B cell (primary cell): Measurements from ENCODE around the gene ISG15. TPM values are rescaled to one million over a fixed set of nuclear protein-coding genes. Genes with fewer than 3 reads are reported as not detected.

Experiments
- ATAC-seq: fragments of 200-7000 bp; cut with Tn5 transposase; one replicate; pipeline ENCODE4 v1.10.0; 2021; ENCODE audit warnings: low read depth, mild to moderate bottlenecking, moderate number of reproducible peaks, moderate library complexity
- CTCF ChIA-PET: fragments of 350-600 bp; sonication (Branson Sonifier 250); formaldehyde crosslinking; loops from one replicate; lab custom pipeline; 2021; ENCODE audit warnings: antibody characterized with exemption, inconsistent platforms; lab: Charles Lee
- POLR2A ChIA-PET: fragments of 350-600 bp; sonication (Branson Sonifier 250); formaldehyde crosslinking; loops from one replicate; lab custom pipeline; 2021; ENCODE audit warnings: antibody characterized with exemption; lab: Charles Lee
- DNase-seq: peaks from one replicate; pipeline ENCODE4 v3.0.0; 2013
- H2AFZ ChIP-seq: 2 replicates; pipeline ENCODE4 v1.6.1; 2012; ENCODE audit warnings: mild to moderate bottlenecking, low read depth, low read length; ENCODE audit not compliant: insufficient read depth, poor library complexity, severe bottlenecking
- H3K27ac ChIP-seq, 2 donors: 1 replicate in 1 of 2; 2 replicates in 1 of 2; pipeline ENCODE4 v1.5.1; 2012 to 2013; ENCODE audit warnings: low read length in 2 of 2, mild to moderate bottlenecking in 2 of 2, moderate library complexity in 1 of 2
- H3K27me3 ChIP-seq, 4 experiments: fragments of 200-600 bp in 1 of 4; sonication (generic) in 1 of 4; replicated peaks in 1 of 4; 1 replicate in 2 of 4; 2 replicates in 2 of 4; pipeline versions ENCODE4 v1.6.1 to v1.7.0; 2013 to 2016; ENCODE audit warnings: low read length in 3 of 4, mild to moderate bottlenecking in 2 of 4, mixed read lengths in 1 of 4, moderate library complexity in 1 of 4; ENCODE audit not compliant: insufficient read depth in 4 of 4, control insufficient read depth in 3 of 4; ENCODE audit errors: control extremely low read depth in 1 of 4
- H3K36me3 ChIP-seq, 2 experiments: replicated peaks in 1 of 2; 1 replicate in 1 of 2; 2 replicates in 1 of 2; pipeline versions ENCODE4 v1.6.1 to v1.7.1; 2013; ENCODE audit warnings: low read length in 1 of 2; ENCODE audit not compliant: insufficient read depth in 2 of 2, control insufficient read depth in 1 of 2; ENCODE audit errors: control extremely low read depth in 1 of 2, extremely low read depth in 1 of 2
- H3K4me1 ChIP-seq, 2 donors: fragments of 200-600 bp in 1 of 2; sonication (generic) in 1 of 2; 1 replicate in 1 of 2; 2 replicates in 1 of 2; pipeline versions ENCODE4 v1.5.1 to v1.6.1; 2013 to 2017; ENCODE audit warnings: low read length in 2 of 2; ENCODE audit not compliant: control insufficient read depth in 2 of 2, insufficient read depth in 2 of 2
- H3K4me2 ChIP-seq: replicated peaks from 2 replicates; pipeline ENCODE3; 2012; ENCODE audit warnings: mild to moderate bottlenecking, low read depth, low read length; ENCODE audit not compliant: poor library complexity, severe bottlenecking
- H3K4me3 ChIP-seq, 5 experiments: fragments of 200-600 bp in 1 of 5; sonication (generic) in 1 of 5; 1 replicate in 3 of 5; 2 replicates in 2 of 5; pipeline versions ENCODE4 v1.5.1 to v1.7.0; 2011 to 2016; ENCODE audit warnings: low read length in 4 of 5, mild to moderate bottlenecking in 4 of 5, low read depth in 2 of 5, control low read depth in 1 of 5, moderate library complexity in 1 of 5; ENCODE audit not compliant: insufficient read depth in 1 of 5; ENCODE audit errors: control extremely low read depth in 1 of 5, extremely low read depth in 1 of 5
- H3K79me2 ChIP-seq: fragments of 200-600 bp; sonication (generic); one replicate; pipeline ENCODE4 v1.6.0; 2016; ENCODE audit warnings: low read length; ENCODE audit not compliant: control insufficient read depth, insufficient read depth
- H3K9ac ChIP-seq: fragments of 200-600 bp; sonication (generic); 2 replicates; pipeline ENCODE4 v1.6.1; 2017; ENCODE audit warnings: mild to moderate bottlenecking, low read length, moderate library complexity
- H3K9me3 ChIP-seq, 3 donors: one replicate each; pipeline versions ENCODE4 v1.6.1 to v1.7.1; 2013; ENCODE audit warnings: low read length in 2 of 3; ENCODE audit not compliant: control insufficient read depth in 2 of 3, insufficient read depth in 1 of 3; ENCODE audit errors: control extremely low read depth in 1 of 3
- H4K20me1 ChIP-seq: 2 replicates; pipeline ENCODE4 v1.6.0; 2012; ENCODE audit warnings: mild to moderate bottlenecking, low read length; ENCODE audit not compliant: insufficient read depth, control insufficient read depth, poor library complexity, severe bottlenecking
- H3K27ac Mint-ChIP-seq: one replicate; pipeline ENCODE4 v1.8.0; 2021; ENCODE audit warnings: mixed read lengths
- H3K27me3 Mint-ChIP-seq: one replicate; pipeline ENCODE4 v1.8.0; 2021; ENCODE audit warnings: mixed read lengths
- H3K4me1 Mint-ChIP-seq: one replicate; pipeline ENCODE4 v1.8.0; 2021; ENCODE audit warnings: mixed read lengths
- H3K4me3 Mint-ChIP-seq: one replicate; pipeline ENCODE4 v1.8.0; 2021; ENCODE audit warnings: mixed read lengths
- H3K9me3 Mint-ChIP-seq: one replicate; pipeline ENCODE4 v1.8.0; 2022; ENCODE audit warnings: mixed read lengths; ENCODE audit not compliant: insufficient read depth
- EZH2 ChIP-seq: IDR thresholded peaks from 2 replicates; pipeline ENCODE4 v1.6.1; 2012; ENCODE audit warnings: borderline replicate concordance, low read depth, mild to moderate bottlenecking, moderate library complexity, low read length; ENCODE audit not compliant: insufficient read depth, poor library complexity, severe bottlenecking
- WGBS: methylation state at CpG from one replicate; pipeline ENCODE4 v1.1.5; 2013; ENCODE audit warnings: missing lambda C conversion rate; ENCODE audit not compliant: insufficient coverage; 5-methylcytosine and 5-hydroxymethylcytosine counted together
- intact Hi-C: fragments of 100-400 bp; cut with micrococcal nuclease; formaldehyde crosslinking; loops from one replicate; pipeline ENCODE4 v1.10.0; 2022
- polyA plus RNA-seq: library from polyadenylated mRNA; depleted of rRNA; stranded (reverse); fragments of >200 nt; gene quantifications from 2 replicates; pipeline ENCODE4 v1.2.3, GENCODE V29; 2012
- total RNA-seq, 2 donors: library from RNA; stranded (reverse); fragments of 120-200 nt in 1 of 2; gene quantifications; 1 replicate in 1 of 2; 2 replicates in 1 of 2; pipeline versions ENCODE4 v1.2.3 to v1.2.4, GENCODE V29; 2013 to 2022
- TF ChIP-seq, protein P1 (sequence below): fragments of 200-600 bp; IDR thresholded peaks from one replicate; pipeline ENCODE4 v1.8.0; 2022; ENCODE audit warnings: antibody characterized with exemption, mild to moderate bottlenecking

ISG15 gene
- total and polyA plus RNA-seq, 2 donors (not counting 1 experiment from before 2014, with no cell fraction given), result 28.3 to 91.4 TPM

DNA sequence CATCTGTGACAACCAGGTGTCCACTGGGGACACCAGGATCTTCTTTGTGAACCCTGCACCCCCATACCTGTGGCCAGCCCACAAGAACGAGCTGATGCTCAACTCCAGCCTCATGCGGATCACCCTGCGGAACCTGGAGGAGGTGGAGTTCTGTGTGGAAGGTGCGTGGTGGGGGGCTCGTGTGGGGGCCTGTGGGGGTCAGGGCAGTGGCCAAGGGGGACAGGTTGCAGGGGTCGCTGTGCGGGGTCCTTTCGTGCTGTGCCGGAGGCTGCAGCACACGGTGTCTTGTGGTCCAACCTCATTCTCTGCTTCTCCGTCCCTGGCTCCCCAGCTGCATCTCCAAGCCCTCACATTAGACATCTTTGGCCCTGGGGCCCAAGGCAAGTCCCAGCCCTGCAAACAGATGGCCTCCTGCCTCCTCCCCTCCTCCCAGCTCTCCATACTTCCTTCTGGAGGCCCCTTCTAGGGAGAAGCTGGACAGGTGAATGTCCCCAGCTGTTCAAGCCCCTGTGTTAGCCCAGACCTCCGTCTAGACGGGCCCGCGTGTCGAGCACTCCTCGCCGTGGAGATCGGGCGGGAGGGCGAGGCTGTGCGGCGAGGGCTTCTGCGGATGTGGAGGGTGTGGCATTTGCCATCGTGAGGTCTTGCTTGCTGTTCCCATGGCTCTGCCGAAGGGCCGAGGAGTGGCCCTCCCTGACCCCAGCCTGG is 9.2 kb downstream of the ISG15 start:
- Histone ChIP-seq H3K4me1 (peaks cover 9 to 21% of the 10 kb centered on the region in 2 donors), H3K4me2 (no peak overlapping the region), H3K4me3 (no peak overlapping the region), H3K9me3 (no peaks in the 10 kb centered on the region), H3K27ac (no peak overlapping the region), H4K20me1 (no peaks in the 10 kb centered on the region), H3K79me2 (no peaks in the 10 kb centered on the region), H3K9ac (no peak overlapping the region), H3K27me3 (peaks cover 0 to 22% (median 6%) of the 10 kb centered on the region in 4 experiments), H3K36me3 (no peaks in the 10 kb centered on the region), H2AFZ (no peak overlapping the region)
- DNase-seq (no peak), ATAC-seq (no peak)
- Mint-ChIP-seq H3K27ac (peak overlapping the region; percentile 20), H3K9me3 (no peaks in the 10 kb centered on the region), H3K27me3 (no peaks in the 10 kb centered on the region), H3K4me1 (peaks cover 4% of the 10 kb centered on the region), H3K4me3 (peak overlapping the region; percentile 29)
- ChIA-PET POLR2A (interaction anchor here (1.0 kb wide), 1 partner anchor 9 kb away, joined by 3 read pairs; no protein-coding TSS in a partner anchor), CTCF (interaction anchor here (1.0 to 1.5 kb wide), 2 partner anchors 10 to 38 kb away, joined by 4 to 6 read pairs; no protein-coding TSS in a partner anchor)
- intact Hi-C loops, result no loop called here
- WGBS, result 84% methylated on average over 27 of the region's 27 CpGs
- TF ChIP-seq, protein P1, sequence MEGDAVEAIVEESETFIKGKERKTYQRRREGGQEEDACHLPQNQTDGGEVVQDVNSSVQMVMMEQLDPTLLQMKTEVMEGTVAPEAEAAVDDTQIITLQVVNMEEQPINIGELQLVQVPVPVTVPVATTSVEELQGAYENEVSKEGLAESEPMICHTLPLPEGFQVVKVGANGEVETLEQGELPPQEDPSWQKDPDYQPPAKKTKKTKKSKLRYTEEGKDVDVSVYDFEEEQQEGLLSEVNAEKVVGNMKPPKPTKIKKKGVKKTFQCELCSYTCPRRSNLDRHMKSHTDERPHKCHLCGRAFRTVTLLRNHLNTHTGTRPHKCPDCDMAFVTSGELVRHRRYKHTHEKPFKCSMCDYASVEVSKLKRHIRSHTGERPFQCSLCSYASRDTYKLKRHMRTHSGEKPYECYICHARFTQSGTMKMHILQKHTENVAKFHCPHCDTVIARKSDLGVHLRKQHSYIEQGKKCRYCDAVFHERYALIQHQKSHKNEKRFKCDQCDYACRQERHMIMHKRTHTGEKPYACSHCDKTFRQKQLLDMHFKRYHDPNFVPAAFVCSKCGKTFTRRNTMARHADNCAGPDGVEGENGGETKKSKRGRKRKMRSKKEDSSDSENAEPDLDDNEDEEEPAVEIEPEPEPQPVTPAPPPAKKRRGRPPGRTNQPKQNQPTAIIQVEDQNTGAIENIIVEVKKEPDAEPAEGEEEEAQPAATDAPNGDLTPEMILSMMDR, result no peak
- TF ChIP-seq EZH2, result no peak

DNA sequence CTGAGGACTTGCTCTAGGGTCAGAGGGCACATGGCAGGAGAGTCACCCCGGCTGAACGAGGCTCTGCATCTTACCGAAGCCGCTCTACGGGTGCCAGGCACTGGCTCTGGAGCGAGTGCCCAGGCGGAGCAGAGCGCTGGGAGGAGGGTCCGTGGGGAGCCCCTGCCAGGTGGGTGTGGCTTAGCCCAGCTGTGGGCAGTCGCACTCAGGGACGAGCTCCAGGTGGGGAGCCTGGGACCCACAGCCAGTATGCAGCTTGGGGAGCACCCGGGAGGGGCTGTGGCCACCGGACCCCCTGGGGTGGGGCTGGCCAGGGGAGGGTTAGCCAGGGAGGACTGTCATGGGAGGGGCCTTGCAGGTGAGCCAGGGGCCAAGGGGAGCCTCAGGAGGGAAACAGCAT is 10.4 kb downstream of the ISG15 start:
- Histone ChIP-seq H3K9ac (no peak overlapping the region), H4K20me1 (no peaks in the 10 kb centered on the region), H3K27me3 (peaks cover 0 to 22% (median 6%) of the 10 kb centered on the region in 4 experiments), H2AFZ (no peak overlapping the region), H3K36me3 (no peaks in the 10 kb centered on the region), H3K4me2 (no peak overlapping the region), H3K4me3 (no peak overlapping the region), H3K27ac (no peak overlapping the region), H3K4me1 (peaks cover 9 to 20% of the 10 kb centered on the region in 2 donors), H3K9me3 (no peaks in the 10 kb centered on the region), H3K79me2 (no peaks in the 10 kb centered on the region)
- WGBS, result 73% methylated on average over 13 of the region's 13 CpGs
- peaks cover 4% of the 10 kb centered on the region for H3K4me1 Mint-ChIP-seq
- H3K4me3 Mint-ChIP-seq, result no peak overlapping the region
- no peak for DNase-seq
- ATAC-seq, result no peak
- intact Hi-C loops, result no loop called here
- TF ChIP-seq EZH2, result no peak
- TF ChIP-seq, protein P1, result no peak
- no peaks in the 10 kb centered on the region for H3K27me3 Mint-ChIP-seq
- CTCF ChIA-PET, result interaction anchor here (1.5 kb wide), 1 partner anchor 40 kb away, joined by 5 read pairs; no protein-coding TSS in a partner anchor
- no peaks in the 10 kb centered on the region for H3K9me3 Mint-ChIP-seq
- H3K27ac Mint-ChIP-seq, result no peak overlapping the region
- POLR2A ChIA-PET, result no interaction called here
